ENCODE data around the gene MACROH2A2.
"Not testable (repeated sequence)": the region's sequence is repeated elsewhere in the genome, so short reads cannot be mapped to it uniquely, and the experiment has no call there.

The MACROH2A2 gene

GRCh38 chr10:70120417-70120816, 67.8 kb downstream of the MACROH2A2 start:
- TF ChIP-seq, protein P1, sequence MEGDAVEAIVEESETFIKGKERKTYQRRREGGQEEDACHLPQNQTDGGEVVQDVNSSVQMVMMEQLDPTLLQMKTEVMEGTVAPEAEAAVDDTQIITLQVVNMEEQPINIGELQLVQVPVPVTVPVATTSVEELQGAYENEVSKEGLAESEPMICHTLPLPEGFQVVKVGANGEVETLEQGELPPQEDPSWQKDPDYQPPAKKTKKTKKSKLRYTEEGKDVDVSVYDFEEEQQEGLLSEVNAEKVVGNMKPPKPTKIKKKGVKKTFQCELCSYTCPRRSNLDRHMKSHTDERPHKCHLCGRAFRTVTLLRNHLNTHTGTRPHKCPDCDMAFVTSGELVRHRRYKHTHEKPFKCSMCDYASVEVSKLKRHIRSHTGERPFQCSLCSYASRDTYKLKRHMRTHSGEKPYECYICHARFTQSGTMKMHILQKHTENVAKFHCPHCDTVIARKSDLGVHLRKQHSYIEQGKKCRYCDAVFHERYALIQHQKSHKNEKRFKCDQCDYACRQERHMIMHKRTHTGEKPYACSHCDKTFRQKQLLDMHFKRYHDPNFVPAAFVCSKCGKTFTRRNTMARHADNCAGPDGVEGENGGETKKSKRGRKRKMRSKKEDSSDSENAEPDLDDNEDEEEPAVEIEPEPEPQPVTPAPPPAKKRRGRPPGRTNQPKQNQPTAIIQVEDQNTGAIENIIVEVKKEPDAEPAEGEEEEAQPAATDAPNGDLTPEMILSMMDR (IDR thresholded peaks at IDR 0.05; ENCODE audit: insufficient read depth, missing control alignments), result no peak
- DNase-seq (ENCODE audit: insufficient read length, low spot score) (no peak), FAIRE-seq (no peak)

DNA sequence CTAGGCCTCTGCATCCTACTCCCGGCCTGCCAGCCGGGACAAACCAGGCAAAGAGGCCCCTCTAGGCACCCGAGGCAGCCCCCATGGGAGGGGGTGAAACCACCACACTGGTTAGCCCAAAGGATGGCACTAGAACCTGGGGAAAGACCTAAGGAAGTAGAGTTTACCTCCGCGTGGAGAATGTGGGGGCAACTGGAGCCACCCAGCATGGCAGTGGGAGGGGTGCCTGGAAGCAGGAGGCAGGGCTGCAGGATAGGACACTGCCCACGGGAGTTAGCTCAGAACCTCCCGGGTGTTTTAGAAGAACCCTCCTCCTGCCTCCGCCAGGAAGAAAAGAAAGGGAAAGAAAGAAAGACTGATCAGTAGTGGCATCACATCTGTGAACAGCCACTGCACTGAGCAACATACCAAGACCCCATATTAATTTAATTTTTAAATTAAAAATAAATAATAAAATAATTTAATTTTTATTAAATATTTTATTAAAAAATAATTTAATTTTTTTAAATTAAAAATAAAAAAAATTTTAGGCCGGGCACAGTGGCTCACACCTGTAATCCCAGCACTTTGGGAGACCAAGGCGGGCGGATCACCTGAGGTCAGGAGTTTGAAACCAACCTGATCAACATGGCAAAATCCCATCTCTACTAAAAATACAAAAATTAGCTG, 68.8 kb downstream of the MACROH2A2 start:
- DNase-seq (ENCODE audit: insufficient read length, low spot score) (no peak), FAIRE-seq (no peak)
- TF ChIP-seq, protein P1 (IDR thresholded peaks at IDR 0.05; ENCODE audit: insufficient read depth, missing control alignments), result no peak

DNA sequence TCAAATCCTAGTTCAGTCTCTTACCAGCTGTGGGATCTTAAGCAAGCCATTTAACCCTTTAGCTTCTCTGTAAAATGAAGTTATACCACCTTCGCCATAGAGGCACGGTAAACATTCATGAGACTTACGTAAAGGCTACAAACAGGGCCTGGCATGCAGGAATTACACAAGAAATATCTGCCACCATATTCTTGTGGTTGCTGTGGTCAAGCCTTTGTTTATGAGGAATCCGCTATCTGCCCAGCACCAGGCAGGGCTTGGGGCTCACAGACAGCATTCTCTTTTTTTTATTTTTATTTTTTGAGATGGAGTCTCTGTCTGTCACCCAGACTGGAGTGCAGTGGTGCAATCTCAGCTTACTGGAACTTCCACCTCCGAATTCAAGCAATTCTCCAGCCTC, 70.1 kb downstream of the MACROH2A2 start:
- TF ChIP-seq, protein P1 (IDR thresholded peaks at IDR 0.05; ENCODE audit: insufficient read depth, missing control alignments), result no peak
- DNase-seq (ENCODE audit: insufficient read length, low spot score) (no peak), FAIRE-seq (no peak)

GRCh38 chr10:70123166-70123565, 70.5 kb downstream of the MACROH2A2 start:
- DNase-seq (ENCODE audit: insufficient read length, low spot score); FAIRE-seq: not testable (repeated sequence)

- no peak for FAIRE-seq
Observed at GRCh38 chr10:70123817-70124216, 71.2 kb downstream of the MACROH2A2 start.

GRCh38 chr10:70124415-70124814, 71.8 kb downstream of the MACROH2A2 start:
- FAIRE-seq (no peak), DNase-seq (ENCODE audit: insufficient read length, low spot score) (no peak)
- TF ChIP-seq, protein P1 (IDR thresholded peaks at IDR 0.05; ENCODE audit: insufficient read depth, missing control alignments), result no peak

More at GRCh38 chr10:70123817-70124216, 71.2 kb downstream of the MACROH2A2 start:
- DNase-seq (ENCODE audit: insufficient read length, low spot score), result no peak
- TF ChIP-seq, protein P1 (IDR thresholded peaks at IDR 0.05; ENCODE audit: insufficient read depth, missing control alignments), result no peak

DNA sequence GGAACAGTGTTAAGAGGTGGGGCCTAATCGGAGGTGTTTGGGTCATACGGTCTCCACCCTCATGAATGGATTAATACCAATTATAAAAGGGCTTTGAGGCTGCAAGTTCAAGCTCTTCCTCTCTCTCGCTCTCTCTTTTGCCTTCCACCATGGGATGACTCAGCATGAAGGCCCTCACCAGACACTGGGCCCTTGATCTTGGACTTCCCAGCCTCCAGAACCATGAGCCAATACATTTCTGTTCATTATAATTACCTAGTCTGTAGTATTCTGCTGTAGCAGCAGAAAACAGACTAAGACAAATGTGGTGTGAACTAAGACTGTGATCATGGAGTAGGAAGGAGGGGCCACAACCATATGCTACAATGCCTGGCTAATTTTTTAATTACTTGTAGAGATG, 72.3 kb downstream of the MACROH2A2 start:
- FAIRE-seq (no peak), DNase-seq (ENCODE audit: insufficient read length, low spot score) (no peak)
- TF ChIP-seq, protein P1 (IDR thresholded peaks at IDR 0.05; ENCODE audit: insufficient read depth, missing control alignments), result no peak

Measured in D721Med (cell line).